GM18858 (cell line): Measurements from ENCODE around the gene TAS2R10.
"Not testable (repeated sequence)": the region's sequence is repeated elsewhere in the genome, so short reads cannot be mapped to it uniquely, and the experiment has no call there.

Experiments used
- ATAC-seq: cut with Tn5 transposase; IDR thresholded peaks from one replicate; pipeline ENCODE4 v1.9.1; 2021; ENCODE audit not compliant: unreplicated experiment

TAS2R10 gene

GRCh38 chr12:10826258-10826657 is at the start of gene TAS2R10:
TSS of gene TAS2R10 (minus strand) at chr12:10826358. CDS start at chr12:10826269, 89 bp downstream.
- ATAC-seq = no peak

- ATAC-seq = no peak
These were observed 47.2 kb upstream of the TAS2R10 start for GRCh38 chr12:10873378-10873777.

GRCh38 chr12:10867381-10867780 is 41.2 kb upstream of the TAS2R10 start:
- no peak for ATAC-seq

DNA sequence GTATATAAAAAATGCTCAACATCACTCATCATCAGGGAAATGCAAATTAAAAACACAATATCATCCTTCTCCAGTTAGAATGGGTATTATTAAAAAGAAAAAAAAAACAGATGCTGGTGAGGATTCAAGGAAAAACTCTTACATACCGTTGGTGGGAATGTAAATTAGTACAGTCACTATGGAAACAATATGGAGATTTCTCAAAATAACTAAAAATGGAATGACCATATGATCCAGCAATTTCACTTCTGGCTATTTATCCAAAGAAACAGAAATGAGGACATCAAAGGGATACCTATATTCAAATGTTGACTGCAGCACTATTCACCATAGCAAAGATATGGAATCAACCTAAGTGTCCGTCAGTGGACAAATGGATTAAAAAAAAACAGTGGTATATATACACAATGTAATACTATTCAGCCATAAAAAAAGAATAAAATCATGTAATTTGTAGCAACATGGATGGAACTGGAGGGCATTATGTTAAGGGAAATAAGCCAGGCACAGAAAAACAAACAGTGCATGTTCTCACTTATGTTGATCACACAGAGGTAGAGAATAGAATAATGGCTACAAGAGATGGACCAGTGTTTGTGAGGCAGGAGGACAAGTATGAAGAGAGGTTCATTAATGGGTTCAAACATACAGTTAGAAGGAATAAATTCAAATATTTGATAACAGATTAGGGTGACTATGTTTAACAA is 37.5 kb upstream of the TAS2R10 start:
- ATAC-seq = no peak

DNA sequence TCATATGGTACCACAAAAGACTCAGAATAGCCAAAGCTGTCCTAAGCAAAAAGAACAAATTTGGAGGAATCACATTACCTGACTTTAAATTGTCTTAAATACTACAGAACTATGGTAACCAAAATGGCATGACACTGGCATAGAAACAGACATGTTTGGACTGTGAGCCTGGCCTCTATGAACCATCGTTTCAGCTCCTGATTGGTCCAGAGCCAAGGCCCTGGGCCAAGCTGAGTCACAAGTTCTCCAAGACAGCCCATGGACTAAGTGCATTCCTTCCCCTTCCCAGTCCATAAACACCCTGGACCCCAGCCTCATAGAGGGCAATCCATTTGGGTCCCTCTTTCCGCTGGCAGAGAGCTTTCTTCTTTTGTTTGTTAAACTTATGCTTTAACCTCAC is 35.2 kb upstream of the TAS2R10 start:
- no peak for ATAC-seq

- ATAC-seq = no peak
These were observed 29.6 kb upstream of the TAS2R10 start for GRCh38 chr12:10855807-10856206.

DNA sequence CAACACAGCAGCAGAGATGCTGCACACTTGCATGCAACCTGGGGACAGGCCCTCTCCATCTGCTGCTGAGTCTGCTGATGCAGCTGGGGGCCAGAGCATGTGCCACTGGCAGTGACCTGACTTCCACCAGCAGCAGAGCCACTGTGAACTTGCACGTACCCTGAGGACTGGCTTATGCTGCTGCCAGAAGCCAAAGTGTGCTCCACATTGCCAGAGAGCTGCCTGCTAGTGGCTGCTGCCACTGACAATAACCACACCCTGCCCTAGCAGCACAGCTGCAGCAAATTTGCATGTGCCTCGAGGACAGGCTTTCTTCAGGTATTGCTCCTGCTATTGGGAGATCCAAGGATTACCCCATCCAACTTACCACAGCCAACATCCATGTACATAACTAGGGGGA is 27.6 kb upstream of the TAS2R10 start:
- no peak for ATAC-seq

GRCh38 chr12:10851243-10851858 is 25.2 kb upstream of the TAS2R10 start:
- ATAC-seq = no peak

GRCh38 chr12:10849425-10849878 is 23.3 kb upstream of the TAS2R10 start, which contains the start of gene PRR4:
TSS of gene PRR4 (minus strand) at chr12:10849475. CDS start at chr12:10849437, 38 bp downstream.
- no peak for ATAC-seq

- ATAC-seq = no peak
These were observed 21.6 kb upstream of the TAS2R10 start for GRCh38 chr12:10847744-10848143.

DNA sequence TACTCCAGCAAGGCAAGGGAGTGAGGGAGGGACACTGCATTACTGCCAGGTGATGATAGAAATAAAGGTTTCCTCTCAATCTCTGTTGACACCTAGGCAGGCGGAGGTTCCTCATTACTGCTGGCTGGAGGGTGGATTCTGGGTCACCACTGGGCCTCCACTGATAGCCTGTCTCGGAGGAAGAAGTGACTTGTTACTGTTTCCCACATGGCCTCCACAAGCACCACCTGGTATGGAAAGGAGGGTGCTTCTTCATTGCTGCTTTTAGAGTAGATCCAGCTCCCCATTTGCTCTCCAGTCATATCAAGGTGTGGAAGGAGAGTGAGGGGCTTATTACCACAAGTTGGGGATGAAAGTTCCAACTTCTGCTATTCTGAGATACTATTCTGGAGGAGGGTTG is 16.7 kb upstream of the TAS2R10 start:
- no peak for ATAC-seq

DNA sequence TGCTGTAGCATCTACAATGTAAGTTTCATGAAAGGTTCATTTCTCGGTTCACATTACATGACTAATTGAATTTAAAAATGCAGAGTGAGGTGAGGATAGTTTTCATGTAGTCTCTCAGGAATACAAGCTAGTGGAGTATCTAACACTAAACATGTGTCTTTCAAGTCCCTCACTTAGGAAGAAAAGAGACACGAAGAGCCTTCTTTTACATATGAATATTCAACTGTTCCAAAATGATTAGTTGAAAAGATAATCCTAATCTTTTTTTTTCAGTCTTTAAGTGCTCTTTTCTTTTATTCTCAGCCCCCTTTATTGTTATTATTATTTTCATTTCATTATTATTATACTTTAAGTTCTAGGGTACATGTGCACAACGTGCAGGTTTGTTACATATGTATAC is 12.3 kb upstream of the TAS2R10 start:
- ATAC-seq = no peak

- ATAC-seq = no peak
These were observed 3.8 kb upstream of the TAS2R10 start for GRCh38 chr12:10829994-10830393.

GRCh38 chr12:10824957-10825356 is 1.2 kb downstream of the TAS2R10 start:
- ATAC-seq = no peak

DNA sequence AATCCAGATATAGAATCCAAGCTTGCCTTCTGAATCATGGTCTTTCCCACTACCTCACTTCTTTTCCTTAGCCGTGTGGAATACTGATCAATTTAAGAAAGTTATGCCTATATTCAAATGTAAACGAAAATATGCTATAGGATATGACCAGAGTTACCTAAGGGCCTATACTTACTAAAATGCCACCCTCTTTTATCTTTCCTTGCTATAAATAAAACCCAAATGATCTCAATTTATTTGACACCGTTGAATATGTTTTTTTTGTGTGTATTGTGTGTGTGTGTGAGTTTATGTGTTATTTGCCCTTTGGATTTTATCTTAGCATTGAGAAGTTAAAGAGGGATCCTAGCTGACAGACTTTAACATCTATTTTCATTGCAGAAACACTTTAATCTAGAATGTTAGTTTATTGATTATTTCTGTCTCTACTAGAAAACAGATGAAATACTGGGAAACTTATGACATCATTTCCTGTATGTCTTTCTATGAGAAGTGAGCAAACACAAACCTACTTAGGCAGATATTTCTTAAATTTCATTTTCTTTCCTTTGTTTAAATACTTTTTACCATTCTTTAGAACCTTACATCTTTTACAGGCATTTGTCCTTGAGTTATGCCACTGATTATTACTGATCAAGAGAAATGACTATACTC is 14.1 kb downstream of the TAS2R10 start:
- ATAC-seq = no peak

GRCh38 chr12:10810068-10810467 is 16.1 kb downstream of the TAS2R10 start, which contains the start of gene TAS2R9:
TSS of gene TAS2R9 (minus strand) at chr12:10810168. CDS start at chr12:10810075, 93 bp downstream.
- no peak for ATAC-seq

GRCh38 chr12:10807186-10807585 is 19.0 kb downstream of the TAS2R10 start, which contains the start of gene TAS2R8:
TSS of gene TAS2R8 (minus strand) at chr12:10807286. CDS start at chr12:10806980, 306 bp downstream.
- ATAC-seq = no peak

GRCh38 chr12:10802587-10802986 is 23.6 kb downstream of the TAS2R10 start, which contains the start of gene TAS2R7:
TSS of gene TAS2R7 (minus strand) at chr12:10802627. CDS start at chr12:10802570, 57 bp downstream.
- ATAC-seq = no peak

- ATAC-seq = no peak
These were observed 24.4 kb downstream of the TAS2R10 start for GRCh38 chr12:10801741-10802140.

- no peak for ATAC-seq
These were observed 31.9 kb downstream of the TAS2R10 start for GRCh38 chr12:10794222-10794621.

- ATAC-seq = not testable (repeated sequence)
These were observed 34.4 kb downstream of the TAS2R10 start for GRCh38 chr12:10791769-10792168.

- no peak for ATAC-seq
These were observed 42.9 kb downstream of the TAS2R10 start for GRCh38 chr12:10783252-10783651.
